ENCODE data around the gene HDAC1. TPM values are rescaled to one million over a fixed set of nuclear protein-coding genes. Genes with fewer than 3 reads are reported as not detected.

The HDAC1 gene
- total RNA-seq, 2 experiments from 2014 or later: 56.9 to 61.0 TPM

- TF ChIP-seq CTCF (IDR thresholded peaks at IDR 0.05): no peak
- no peaks in the 10 kb centered on the region for H3K9me3 ChIP-seq (ENCODE audit: control insufficient read depth in 1 of 2, insufficient read depth in 1 of 2, low read length in 2 of 2)
- Mint-ChIP-seq H3K4me3 (no peak overlapping the region), H3K4me1 (ENCODE audit: low read depth) (peaks cover 32% of the 10 kb centered on the region), H3K9me3 (no peaks in the 10 kb centered on the region), H3K36me3 (ENCODE audit: low read depth) (no peaks in the 10 kb centered on the region), H3K27ac (no peak overlapping the region), H3K27me3 (no peaks in the 10 kb centered on the region)
- H3K36me3 ChIP-seq (ENCODE audit: insufficient read depth, low read length): no peaks in the 10 kb centered on the region
- no peak overlapping the region for H3K27ac ChIP-seq (ENCODE audit: low read depth in 1 of 2, low read length in 2 of 2)
- CTCF ChIA-PET: interaction anchor here (1.0 kb wide), 1 partner anchor 8 kb away, joined by 3 read pairs; no protein-coding TSS in a partner anchor
- no peak overlapping the region for H3K4me3 ChIP-seq (ENCODE audit: low read length)
- DNase-seq: no peak
- POLR2A ChIA-PET: interaction anchor here (2.2 kb wide), 1 partner anchor 52 kb away, joined by 5 read pairs; the partner anchor contains the start of gene BSDC1
- intact Hi-C loops (cut with DNase I, micrococcal nuclease): no loop called here
- H3K27me3 ChIP-seq (ENCODE audit: control insufficient read depth in 1 of 2, insufficient read depth in 2 of 2, low read length in 2 of 2): no peaks in the 10 kb centered on the region
- no peak for ATAC-seq (ENCODE audit: poor library complexity)
- H3K4me1 ChIP-seq (ENCODE audit: insufficient read depth, low read length): peaks cover 36% of the 10 kb centered on the region
Observed at GRCh38 chr1:32342704-32343103, 50.8 kb downstream of the HDAC1 start.

GRCh38 chr1:32345289-32345827 lies 53.5 kb downstream of the HDAC1 start:
- Mint-ChIP-seq H3K27me3 (no peaks in the 10 kb centered on the region), H3K9me3 (no peaks in the 10 kb centered on the region), H3K27ac (no peak overlapping the region), H3K4me1 (ENCODE audit: low read depth) (peaks cover 46% of the 10 kb centered on the region), H3K4me3 (peak overlapping the region; percentile 13), H3K36me3 (ENCODE audit: low read depth) (no peaks in the 10 kb centered on the region)
- no peaks in the 10 kb centered on the region for H3K27me3 ChIP-seq (ENCODE audit: control insufficient read depth in 1 of 2, insufficient read depth in 2 of 2, low read length in 2 of 2)
- H3K36me3 ChIP-seq (ENCODE audit: insufficient read depth, low read length): no peaks in the 10 kb centered on the region
- ChIA-PET CTCF (no interaction called here), POLR2A (interaction anchor here (1.1 to 3.4 kb wide), 3 partner anchors 9 to 91 kb away, joined by 3 to 23 read pairs (median 4); partner anchors contain the start of gene MARCKSL1)
- peaks cover 0 to 2% of the 10 kb centered on the region in 2 experiments for H3K9me3 ChIP-seq (ENCODE audit: control insufficient read depth in 1 of 2, insufficient read depth in 1 of 2, low read length in 2 of 2)
- no peak overlapping the region for H3K27ac ChIP-seq (ENCODE audit: low read depth in 1 of 2, low read length in 2 of 2)
- DNase-seq: peak in 7 of 14 experiments; percentile 28 to 65 (median 53)
- peaks cover 47% of the 10 kb centered on the region for H3K4me1 ChIP-seq (ENCODE audit: insufficient read depth, low read length)
- peak; percentile 73 for ATAC-seq (ENCODE audit: poor library complexity)
- no peak overlapping the region for H3K4me3 ChIP-seq (ENCODE audit: low read length)
- intact Hi-C loops (cut with DNase I, micrococcal nuclease): no loop called here
- no peak for TF ChIP-seq CTCF (IDR thresholded peaks at IDR 0.05)

- Histone ChIP-seq H3K36me3 (ENCODE audit: insufficient read depth, low read length) (no peaks in the 10 kb centered on the region), H3K9me3 (ENCODE audit: control insufficient read depth in 1 of 2, insufficient read depth in 1 of 2, low read length in 2 of 2) (peaks cover 0 to 8% of the 10 kb centered on the region in 2 experiments), H3K4me1 (ENCODE audit: insufficient read depth, low read length) (peaks cover 57% of the 10 kb centered on the region), H3K4me3 (ENCODE audit: low read length) (no peak overlapping the region), H3K27me3 (ENCODE audit: control insufficient read depth in 1 of 2, insufficient read depth in 2 of 2, low read length in 2 of 2) (no peaks in the 10 kb centered on the region), H3K27ac (ENCODE audit: low read depth in 1 of 2, low read length in 2 of 2) (no peak overlapping the region)
- intact Hi-C loops (cut with DNase I, micrococcal nuclease): no loop called here
- H3K4me3 Mint-ChIP-seq: peak overlapping the region; percentile 4
- ChIA-PET CTCF (no interaction called here), POLR2A (interaction anchor here (0.6 to 3.4 kb wide), 2 partner anchors 10 to 149 kb away, joined by 3 to 23 read pairs; partner anchors contain the start of gene MARCKSL1)
- H3K36me3 Mint-ChIP-seq (ENCODE audit: low read depth): no peaks in the 10 kb centered on the region
- DNase-seq: no peak
- H3K27ac Mint-ChIP-seq: no peak overlapping the region
- no peaks in the 10 kb centered on the region for H3K27me3 Mint-ChIP-seq
- no peaks in the 10 kb centered on the region for H3K9me3 Mint-ChIP-seq
- H3K4me1 Mint-ChIP-seq (ENCODE audit: low read depth): peaks cover 56% of the 10 kb centered on the region
- no peak for TF ChIP-seq CTCF (IDR thresholded peaks at IDR 0.05)
- ATAC-seq (ENCODE audit: poor library complexity): no peak
Observed at GRCh38 chr1:32346532-32347157, 54.8 kb downstream of the HDAC1 start.
